ENCODE measurements around the gene TTI1.

The TTI1 gene

DNA sequence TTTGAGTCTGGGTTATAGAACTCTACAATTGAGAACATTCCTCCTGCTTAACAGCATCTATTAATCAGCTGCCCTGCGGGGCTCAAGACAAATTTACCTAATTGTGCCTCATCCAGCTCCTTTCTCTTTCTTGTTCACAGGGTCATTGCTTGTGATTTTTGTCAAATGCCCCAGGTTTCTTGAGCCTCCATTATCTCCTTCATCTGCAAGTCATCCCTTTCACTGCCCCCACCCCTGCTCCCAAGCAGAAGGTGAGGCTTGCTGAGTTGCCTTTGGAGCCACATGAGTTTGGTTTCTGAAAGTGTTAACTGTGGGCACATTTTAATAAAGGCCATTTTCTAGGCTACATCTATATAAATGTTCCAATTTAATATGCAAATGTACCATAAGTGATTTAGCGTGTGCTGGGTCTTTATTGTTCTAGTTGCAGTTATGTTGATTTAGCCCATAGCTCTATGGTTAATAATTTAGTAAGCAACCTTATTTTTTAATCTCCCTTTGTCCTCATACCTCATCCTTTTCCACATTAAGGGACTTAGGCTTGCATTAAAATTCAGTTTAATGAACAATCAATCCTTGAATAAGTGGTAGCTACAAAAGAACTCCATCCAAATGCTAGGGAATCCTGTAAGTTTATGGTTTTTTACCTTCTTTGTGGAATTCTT lies 74.3 kb downstream of the TTI1 start:
- no peak for DNase-seq

GRCh38 chr20:37956107-37956585 lies 77.1 kb downstream of the TTI1 start:
- no peak for DNase-seq

GRCh38 chr20:37955511-37955910 lies 77.7 kb downstream of the TTI1 start:
- no peak for DNase-seq

DNA sequence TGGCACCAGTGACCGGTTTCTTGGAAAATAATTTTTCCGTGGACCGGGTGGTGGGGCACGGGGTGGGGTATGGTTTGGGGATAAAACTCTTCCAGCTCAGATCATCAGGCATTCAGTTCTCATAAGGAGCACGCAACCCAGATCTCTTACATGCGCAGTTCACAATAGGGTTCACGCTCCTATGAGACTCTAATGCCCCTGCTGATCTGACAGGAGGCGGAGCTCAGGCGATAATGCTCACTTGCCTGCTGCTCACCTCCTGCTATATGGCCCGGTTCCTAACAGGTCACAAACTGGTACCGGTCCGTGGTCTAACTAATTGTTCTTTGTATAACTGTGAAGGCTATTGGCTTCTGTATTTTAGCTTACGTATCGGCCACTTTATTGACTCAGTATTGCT lies 78.6 kb downstream of the TTI1 start:
- DNase-seq, result no peak

DNA sequence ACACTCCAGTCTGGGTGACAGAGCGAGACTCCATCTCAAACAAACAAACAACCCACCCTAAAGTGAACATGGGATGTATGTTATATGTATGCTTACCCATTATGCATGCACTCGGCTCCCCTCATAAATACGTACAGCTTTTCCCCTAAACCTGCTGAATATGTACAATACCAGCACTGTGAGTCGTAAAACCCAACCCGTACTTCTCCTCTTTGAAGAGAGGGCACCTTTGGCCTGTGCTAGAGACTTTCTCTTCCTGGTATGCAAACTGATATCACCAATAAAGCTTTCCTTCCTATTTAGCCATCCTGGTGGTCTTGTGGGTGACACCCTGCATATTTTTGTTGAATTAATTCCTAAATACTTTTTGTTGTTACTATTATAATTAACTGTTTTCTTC lies 79.1 kb downstream of the TTI1 start:
- no peak for DNase-seq

DNA sequence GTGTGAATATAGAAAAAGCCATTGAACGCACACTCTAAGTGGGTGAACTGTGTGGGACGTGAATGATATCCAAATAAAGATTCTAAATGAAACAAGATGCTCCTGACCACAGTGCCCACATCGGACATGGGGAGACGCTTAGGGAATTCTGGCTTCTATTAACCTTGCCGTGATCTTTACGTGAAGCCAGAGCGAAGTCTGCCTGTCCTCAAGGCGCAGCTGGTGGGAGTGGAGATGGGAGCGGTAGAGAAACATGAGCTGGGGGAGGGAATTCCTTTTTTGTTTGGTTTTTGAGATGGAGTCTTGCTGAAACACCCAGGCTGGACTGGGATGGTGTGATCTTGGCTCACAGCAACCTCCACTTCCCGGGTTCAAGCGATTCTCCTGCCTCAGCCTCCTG lies 84.3 kb downstream of the TTI1 start:
- DNase-seq, result no peak

DNA sequence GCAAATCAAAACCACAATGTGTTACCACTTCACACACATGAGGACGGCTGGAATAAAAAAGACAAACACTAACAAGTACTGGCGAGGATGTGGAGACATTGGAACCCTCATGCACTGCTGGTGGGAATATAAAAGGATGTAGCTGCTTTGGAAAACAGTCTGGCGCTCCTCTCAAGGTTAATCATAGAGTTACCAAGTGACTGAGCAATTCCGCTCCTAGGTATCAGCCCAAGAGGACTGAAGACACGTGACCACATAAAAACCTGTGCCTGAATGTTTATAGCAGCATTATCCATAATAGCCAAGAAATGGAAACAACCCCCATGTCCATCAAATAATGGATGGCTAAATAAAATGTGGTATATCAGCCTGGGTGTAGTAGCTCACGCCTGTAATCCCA lies 85.3 kb downstream of the TTI1 start:
- no peak for DNase-seq

GRCh38 chr20:37946946-37947345 lies 86.3 kb downstream of the TTI1 start:
- no peak for DNase-seq

GRCh38 chr20:37945091-37945547 lies 88.1 kb downstream of the TTI1 start:
- DNase-seq, result no peak

GRCh38 chr20:37944456-37944981 lies 88.7 kb downstream of the TTI1 start:
- no peak for DNase-seq

GRCh38 chr20:37943501-37944455 lies 89.5 kb downstream of the TTI1 start:
- no peak for DNase-seq

- no peak for DNase-seq
These were observed 90.2 kb downstream of the TTI1 start for GRCh38 chr20:37943033-37943432.

GRCh38 chr20:37941992-37942391 lies 91.3 kb downstream of the TTI1 start:
- DNase-seq, result no peak

DNA sequence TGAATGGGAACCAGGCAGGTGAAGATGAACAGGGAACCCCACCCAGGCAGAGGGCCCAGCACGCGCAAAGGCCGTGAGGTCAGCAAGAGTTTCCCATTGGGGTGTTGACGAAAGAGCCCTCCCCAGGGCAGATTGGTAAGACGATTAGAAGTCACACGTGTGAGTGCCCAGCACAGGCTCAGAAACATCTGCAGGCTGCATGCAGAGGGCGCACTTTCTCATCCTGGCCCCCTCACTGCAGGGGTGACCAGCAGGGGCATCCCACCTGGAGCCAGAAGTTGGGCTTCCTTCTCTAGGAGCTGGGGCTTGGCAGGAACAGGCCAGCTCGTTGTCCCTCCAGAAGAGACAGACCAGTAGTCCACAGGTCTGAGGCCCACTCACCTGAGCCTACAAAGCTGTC lies 91.9 kb downstream of the TTI1 start:
- no peak for DNase-seq

DNA sequence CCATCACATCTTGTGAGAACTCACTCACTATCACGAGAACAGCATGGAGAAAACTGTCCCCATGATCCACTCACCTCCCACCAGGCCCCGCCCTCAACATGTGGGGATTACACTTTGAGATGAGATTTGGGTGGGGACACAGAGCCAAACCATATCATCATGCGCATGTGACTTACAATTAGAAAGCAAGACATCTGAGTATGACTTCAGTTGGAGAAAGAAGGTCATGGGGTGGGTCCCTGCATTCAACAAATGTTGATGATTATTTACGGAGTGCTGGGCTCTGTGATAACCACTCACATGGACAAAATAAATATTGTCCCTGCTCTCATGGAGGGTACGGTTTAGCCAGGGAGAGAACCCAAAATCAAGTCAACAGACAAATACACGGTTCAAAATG lies 92.4 kb downstream of the TTI1 start:
- DNase-seq, result no peak

DNA sequence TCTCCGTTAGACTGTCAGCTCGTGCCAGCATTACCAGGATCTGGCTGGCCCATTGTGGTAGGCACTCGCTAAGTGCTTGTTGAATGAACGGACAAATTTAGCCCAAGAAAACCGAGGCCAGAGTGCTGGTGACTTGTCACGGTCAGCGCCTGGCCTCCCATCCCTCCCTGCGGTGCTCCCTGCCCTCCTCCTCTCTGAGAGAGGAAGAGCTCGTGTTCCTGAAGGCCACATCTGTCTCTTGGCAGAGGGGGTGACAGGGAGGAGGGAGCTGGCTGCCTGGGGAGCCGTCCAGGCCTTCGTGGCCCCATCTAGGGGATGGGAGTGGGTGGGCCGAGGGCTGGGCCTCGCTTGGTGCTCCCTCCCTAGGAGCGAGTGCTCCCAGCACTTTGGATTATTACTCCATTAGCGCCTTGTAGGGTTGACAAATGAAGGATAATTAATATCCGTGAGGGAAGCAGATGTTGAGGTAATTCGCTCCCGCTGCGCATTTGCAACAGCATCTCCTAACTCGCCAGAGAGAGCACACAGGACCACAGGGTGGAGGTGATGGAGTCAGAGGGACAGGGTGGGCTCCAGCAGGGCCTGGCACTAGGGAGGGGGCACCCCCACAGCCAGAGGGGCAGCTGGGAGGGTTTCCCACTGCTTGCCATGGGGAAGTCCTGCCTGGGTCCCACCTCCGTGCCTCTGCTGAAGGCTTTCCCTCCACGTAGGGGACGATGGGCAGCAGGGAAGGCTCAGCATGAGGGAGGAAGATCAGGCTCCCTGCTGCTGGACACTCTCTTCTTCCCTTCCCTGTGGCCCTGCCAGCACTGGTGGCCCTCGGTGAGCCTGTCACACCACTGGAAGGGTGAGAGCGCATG lies 93.3 kb downstream of the TTI1 start:
- no peak for DNase-seq

GRCh38 chr20:37938954-37939353 lies 94.3 kb downstream of the TTI1 start:
- DNase-seq, result no peak

- DNase-seq, result no peak
These were observed 95.0 kb downstream of the TTI1 start for GRCh38 chr20:37938181-37938750.

GRCh38 chr20:37937686-37938085 lies 95.6 kb downstream of the TTI1 start:
- DNase-seq, result no peak

DNA sequence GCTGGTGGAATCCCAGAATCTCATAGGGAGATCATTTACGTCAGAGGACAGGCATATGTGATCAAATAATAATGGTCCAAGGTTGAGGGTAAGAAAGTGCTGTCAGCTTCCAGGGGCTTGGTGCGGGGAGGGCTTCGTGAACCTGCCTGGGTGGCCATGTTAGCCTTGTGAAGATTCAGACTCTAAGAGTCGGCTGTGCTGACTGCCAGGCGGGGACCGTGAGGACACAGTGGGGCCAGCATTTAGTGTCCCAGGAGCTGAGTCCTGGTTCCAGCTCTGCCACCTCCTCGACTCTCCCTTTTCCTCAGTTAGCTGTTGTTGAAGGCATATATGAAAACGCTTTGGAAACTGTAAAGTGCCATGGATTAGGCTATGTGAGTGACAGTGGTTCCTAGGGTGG lies 96.8 kb downstream of the TTI1 start:
- DNase-seq, result no peak

DNA sequence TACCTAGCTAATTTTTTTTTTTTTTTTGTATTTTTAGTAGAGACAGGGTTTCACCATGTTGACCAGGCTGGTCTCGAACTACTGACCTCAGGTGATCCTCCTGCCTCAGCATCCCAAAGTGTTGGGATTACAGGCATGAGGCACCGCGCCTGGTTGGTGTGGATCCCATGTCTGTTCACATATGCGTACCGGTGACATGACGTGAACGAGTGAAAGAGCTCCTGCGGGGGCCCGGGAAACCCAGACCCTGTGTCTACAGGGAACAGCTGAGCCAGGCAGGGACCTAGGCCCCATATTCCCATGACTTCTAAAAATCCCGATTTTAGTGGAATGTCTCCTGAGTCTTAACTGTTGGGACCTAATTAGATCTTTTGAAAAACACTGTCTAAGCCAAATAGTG lies 97.2 kb downstream of the TTI1 start:
- no peak for DNase-seq

DNA sequence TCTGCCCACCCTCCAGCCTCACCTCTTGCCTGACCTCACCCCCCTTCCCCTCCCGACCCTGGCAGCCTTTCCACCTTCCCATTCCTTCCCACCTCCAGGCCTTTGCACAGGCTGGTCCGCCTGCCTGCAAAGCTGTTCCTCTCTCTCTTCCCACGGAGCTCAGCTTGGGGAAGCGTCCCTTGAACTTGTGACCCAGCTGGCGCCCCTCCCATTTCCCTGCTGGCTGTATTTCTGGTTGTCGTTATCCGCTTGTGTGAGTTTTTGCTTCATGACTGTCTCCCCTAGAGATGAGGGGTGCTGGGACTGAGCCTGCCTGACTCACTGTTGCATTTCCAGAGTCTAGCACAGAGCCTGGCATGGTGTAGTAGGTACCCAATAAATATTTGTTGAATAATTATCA lies 97.8 kb downstream of the TTI1 start:
- DNase-seq, result no peak

Measured in NCI-H1436 treated with DMSO at 0.1 percent for 48 hours (cell line).